SW 1271 (cell line): Measurements from ENCODE around the gene GMNC.
"Not testable (repeated sequence)": the region's sequence is repeated elsewhere in the genome, so short reads cannot be mapped to it uniquely, and the experiment has no call there.

Experiments used
- DNase-seq, 2 experiments: peaks; one replicate each; lab custom pipeline; 2025; lab: John Stamatoyannopoulos, UW

Gene GMNC

DNA sequence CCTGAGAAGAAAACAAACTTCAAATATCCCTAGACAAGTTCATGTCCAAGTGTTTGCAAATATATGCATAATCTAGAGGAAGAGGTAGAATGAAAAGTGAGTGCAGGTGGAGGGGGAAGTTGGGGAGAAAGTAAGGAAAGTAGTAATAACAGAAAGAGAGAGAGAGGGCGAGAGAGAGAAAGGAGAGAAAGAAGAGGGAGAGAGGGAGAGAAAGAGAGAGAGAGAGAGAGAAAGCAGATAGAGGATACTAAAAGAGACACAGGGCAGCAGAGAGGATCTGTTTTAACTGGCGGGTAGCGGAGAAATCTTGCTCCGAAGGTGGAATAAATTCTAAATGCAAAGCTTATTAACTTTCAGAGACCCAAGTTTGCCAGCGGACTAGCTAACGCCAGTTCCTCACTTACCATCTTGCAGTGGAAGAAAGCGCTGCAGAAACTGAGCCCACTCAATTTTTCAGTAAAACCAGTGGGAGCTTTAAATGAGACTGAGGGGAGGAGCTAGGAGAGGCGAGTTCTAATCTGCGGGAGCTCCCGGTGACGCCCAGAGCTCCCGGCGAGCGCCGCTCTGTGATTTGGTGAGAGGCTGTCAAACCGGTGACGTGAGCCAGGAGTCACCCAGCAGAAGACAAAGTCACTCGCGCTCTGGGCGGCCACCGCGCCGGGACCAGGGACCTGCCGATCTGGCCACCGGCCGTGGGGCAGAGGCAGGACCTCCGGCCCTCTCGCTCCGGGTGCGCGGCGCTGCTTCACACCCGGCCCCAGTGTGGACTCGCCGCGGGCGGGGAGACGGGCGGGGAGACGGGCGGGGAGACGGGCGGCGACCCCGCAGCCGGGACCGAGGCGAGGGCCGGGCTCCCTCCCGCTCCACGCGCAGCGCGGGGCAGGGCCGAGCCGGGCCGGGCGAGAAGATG, at the start of gene GMNC:
GMNC (minus strand) TSS at position 486 of the 910 bp plus-strand sequence; CDS start at position 407, 79 bp downstream.
- DNase-seq, result peak; percentile 72 to 87

GRCh38 chr3:190911382-190911781, 48.9 kb upstream of the GMNC start:
- no peak for DNase-seq

DNA sequence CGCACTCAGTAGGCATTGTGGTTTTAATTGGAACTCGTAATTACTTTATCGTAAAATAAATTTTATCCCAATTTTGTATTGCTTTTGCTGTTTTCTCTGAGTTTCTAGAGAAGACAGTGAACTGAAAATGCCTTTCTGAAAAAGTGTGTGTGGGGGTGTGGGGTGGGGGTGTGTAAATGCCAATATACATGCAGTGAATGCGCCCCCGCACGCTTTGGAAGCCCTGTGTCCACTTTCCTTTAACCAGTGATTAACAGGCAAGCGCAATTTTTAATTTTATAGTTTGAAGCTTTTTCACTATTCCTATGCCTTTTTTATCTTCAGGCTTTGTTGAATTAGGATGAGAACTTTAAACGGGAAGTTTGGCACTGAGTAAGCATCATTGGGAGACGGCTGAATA, 47.4 kb upstream of the GMNC start:
- DNase-seq, result no peak

DNA sequence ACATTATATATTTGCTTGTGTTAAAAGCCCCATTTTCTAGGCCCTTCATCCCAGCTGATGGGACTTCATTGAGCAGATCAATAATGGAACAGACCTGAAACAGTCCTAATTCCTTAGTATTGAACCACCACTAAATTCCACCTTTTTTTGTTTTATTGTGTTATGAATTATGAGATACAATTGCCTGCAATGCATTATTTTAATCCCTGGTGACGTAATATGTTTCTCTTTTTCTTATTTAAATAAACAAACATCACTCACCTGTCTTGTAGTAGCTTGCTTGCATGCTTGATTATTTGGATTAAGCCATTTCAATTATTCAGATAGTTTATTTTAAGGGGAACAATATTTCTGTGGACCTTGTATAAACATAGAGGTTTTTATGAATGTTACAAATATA, 40.7 kb upstream of the GMNC start:
- DNase-seq, result no peak

GRCh38 chr3:190902292-190902691, 39.8 kb upstream of the GMNC start:
- no peak for DNase-seq

- DNase-seq, result no peak
These were observed 30.0 kb upstream of the GMNC start for GRCh38 chr3:190892395-190892902.

GRCh38 chr3:190886945-190887344, 24.5 kb upstream of the GMNC start:
- DNase-seq, result no peak

GRCh38 chr3:190883973-190884832, 21.7 kb upstream of the GMNC start:
- peak in 1 of 2 experiments; percentile 79 for DNase-seq

- no peak for DNase-seq
These were observed 20.6 kb upstream of the GMNC start for GRCh38 chr3:190883141-190883540.

DNA sequence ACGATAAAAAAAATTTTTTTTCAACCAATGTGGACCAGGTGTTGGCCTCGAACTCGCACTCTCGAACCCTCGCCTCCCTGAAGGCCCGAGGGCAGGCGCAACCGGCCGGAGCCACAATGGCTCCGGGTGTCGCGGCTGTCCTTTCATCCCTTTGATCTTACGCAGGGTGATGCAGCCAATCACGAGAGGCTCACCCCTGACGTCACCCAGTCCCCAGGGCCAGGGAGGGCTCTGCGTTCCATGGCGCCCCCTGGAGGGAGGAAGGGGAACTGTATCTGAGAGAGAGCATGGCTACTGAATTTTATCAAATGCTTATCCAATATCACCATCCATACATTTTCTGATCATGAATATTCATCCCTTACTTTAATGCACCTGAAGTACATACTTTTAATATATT, 15.4 kb upstream of the GMNC start:
- no peak for DNase-seq

DNA sequence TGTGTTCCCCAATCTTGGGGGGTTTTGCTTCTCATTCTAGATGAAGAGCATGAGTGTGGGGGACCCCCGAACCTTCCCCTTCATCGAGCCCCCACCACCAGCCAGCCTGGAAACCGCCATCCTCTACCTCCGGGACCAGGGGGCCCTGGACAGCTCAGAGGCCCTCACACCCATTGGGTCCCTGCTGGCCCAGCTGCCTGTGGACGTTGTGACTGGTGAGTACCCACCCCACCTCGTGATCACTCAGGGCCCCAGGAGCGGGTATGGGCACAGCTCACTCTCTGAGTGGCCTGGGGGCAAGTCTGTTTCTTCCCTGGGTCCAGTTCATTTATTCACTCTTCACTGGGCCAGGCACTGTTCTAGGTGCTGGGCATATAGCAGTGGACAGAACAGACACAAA, 13.9 kb upstream of the GMNC start:
- not testable (repeated sequence) for DNase-seq

GRCh38 chr3:190875061-190875460, 12.6 kb upstream of the GMNC start:
- DNase-seq, result not testable (repeated sequence)

GRCh38 chr3:190870127-190870526, 7.6 kb upstream of the GMNC start:
- no peak for DNase-seq

- no peak for DNase-seq
These were observed 4.6 kb upstream of the GMNC start for GRCh38 chr3:190867071-190867470.

- DNase-seq, result peak in 1 of 2 experiments; percentile 23
These were observed 3.3 kb upstream of the GMNC start for GRCh38 chr3:190865828-190866227.

DNA sequence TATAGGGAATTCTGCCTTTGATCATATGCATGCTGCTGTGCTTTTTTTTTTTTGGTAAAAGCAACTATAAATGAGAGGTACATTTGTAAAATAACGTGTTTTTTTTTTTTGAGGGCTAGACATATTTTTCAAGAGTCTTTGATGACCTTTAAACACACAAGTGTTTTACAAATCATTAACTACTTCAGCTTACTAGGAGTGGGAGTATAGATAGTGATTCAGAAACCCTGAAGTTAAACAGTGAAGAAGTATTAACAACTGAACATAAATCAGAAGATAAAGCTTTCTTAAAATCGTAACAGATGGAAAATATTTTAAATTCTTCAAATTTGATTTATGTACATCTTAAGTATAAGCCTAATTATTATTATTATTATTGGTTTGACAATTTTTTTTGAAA, 2.9 kb upstream of the GMNC start:
- DNase-seq, result no peak

- no peak for DNase-seq
These were observed 1.5 kb upstream of the GMNC start for GRCh38 chr3:190864002-190864401.

- DNase-seq, result peak in 1 of 2 experiments; percentile 31
These were observed 598 bp upstream of the GMNC start for GRCh38 chr3:190863119-190863465.

DNA sequence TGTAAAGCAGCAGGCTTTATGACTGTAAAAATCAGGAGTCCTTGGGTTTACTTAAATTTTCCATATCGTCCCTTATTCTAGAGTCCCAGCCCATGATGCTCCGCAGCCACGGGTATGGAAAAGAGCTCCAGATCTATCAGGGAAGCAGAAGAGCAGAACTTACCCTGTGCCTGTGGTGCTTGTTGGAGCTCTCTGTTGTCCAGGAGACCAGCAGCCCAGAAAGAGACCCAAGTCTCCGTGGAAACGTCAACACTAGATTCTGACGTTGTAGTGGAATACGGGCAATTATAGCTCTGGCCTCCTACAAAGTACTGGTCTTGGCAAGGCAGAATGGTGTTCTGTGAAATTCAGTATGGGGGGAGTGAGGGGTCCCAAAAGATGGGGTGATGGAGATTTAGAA, 2.0 kb downstream of the GMNC start:
- DNase-seq, result no peak

DNA sequence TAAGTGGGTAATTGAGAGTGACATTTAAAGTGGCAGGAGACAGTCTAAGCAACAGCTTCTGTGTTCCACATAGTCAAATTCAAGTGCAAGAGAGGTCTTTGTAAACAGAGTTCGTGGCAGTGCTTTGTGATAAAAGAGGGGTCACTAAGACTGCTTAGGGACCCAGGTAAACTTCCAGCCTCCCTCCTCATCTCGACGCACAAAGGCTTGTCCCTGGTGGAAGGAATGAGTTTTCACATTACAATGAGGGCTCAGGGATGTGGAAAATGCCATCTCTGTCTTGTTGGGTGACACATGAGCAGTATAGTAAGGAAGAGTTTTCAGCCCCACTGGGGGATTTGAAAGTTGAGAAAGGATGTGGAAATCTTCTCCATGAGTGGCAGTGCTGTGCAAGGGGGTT, 7.3 kb downstream of the GMNC start:
- no peak for DNase-seq

DNA sequence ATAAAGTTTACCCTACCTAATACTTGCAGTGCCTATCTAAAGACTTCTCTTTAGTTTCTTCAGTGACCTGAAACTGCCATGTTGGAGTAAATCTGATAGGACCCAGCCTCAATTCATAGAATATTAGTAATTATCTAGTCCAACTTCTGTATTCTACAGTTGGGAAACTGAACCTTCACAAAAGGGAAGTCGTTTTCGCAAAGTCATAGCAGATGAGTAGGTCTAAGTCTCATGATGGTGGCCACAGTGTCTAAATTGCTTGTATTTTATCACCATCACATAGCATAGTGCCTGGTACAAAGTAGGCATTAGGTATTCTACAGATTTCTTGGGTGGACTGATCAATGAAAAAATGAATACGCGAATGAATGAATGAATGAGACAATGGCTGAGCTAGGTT, 8.4 kb downstream of the GMNC start:
- no peak for DNase-seq

DNA sequence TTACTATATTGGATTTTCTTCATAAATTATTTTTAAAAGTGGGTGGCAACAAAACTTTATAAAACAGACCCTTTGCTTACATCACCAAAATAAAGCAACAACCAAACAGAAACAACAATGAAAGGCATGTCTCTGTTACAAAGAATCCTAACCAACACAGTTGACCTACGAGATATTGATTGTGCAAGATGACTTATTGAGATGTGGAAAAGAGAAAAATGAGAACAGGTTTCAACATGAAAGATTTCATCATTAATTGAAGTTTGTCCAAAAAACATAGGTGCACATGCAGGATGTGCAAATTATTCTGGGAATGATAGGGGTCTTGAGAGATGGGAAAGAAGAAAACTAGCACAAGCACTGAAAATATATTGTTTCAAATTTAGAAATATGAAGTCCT, 9.0 kb downstream of the GMNC start:
- DNase-seq, result no peak

DNA sequence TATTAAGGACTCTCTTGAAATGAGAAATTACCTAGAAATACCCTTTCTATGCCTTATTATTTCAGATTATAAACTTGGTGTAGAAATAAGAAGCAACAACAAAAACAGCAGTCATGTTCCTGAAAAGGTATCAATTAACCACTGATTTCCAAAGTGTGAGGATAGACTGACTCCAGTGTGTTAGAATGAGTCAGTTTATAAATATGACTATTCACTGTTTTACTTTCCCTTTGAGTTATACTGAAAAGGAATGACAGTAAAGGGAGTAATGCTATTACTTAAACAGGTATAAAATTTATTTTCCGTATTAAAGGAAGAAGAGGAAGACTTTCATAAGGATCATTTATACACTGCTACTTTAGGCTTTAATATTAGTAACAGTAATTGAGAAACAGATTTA, 12.9 kb downstream of the GMNC start:
- DNase-seq, result no peak
